GM21717 (cell line): ENCODE measurements around the gene PRKCA.
"Not testable (repeated sequence)": the region's sequence is repeated elsewhere in the genome, so short reads cannot be mapped to it uniquely, and the experiment has no call there.

Experiments
- ATAC-seq: cut with Tn5 transposase; IDR thresholded peaks from one replicate; pipeline ENCODE4 v1.9.1; 2021; ENCODE audit warnings: mild to moderate bottlenecking, moderate library complexity; ENCODE audit not compliant: unreplicated experiment

Gene PRKCA

GRCh38 chr17:66725438-66725837, 423.0 kb downstream of the PRKCA start:
- ATAC-seq, result not testable (repeated sequence)

- no peak for ATAC-seq
Observed at GRCh38 chr17:66725956-66726355, 423.5 kb downstream of the PRKCA start.

- ATAC-seq, result no peak
Observed at GRCh38 chr17:66726371-66726770, 424.0 kb downstream of the PRKCA start.

GRCh38 chr17:66726846-66727245, 424.4 kb downstream of the PRKCA start:
- ATAC-seq, result no peak

- ATAC-seq, result no peak
Observed at GRCh38 chr17:66727634-66728570, 425.5 kb downstream of the PRKCA start.

- no peak for ATAC-seq
Observed at GRCh38 chr17:66730461-66730923, 428.1 kb downstream of the PRKCA start.

GRCh38 chr17:66733759-66734158, 431.3 kb downstream of the PRKCA start:
- ATAC-seq, result no peak

GRCh38 chr17:66734186-66734943, 432.0 kb downstream of the PRKCA start:
- ATAC-seq, result no peak

- no peak for ATAC-seq
Observed at GRCh38 chr17:66737524-66737923, 435.1 kb downstream of the PRKCA start.

GRCh38 chr17:66738301-66738700, 435.9 kb downstream of the PRKCA start:
- no peak for ATAC-seq

GRCh38 chr17:66739553-66739952, 437.1 kb downstream of the PRKCA start:
- ATAC-seq, result no peak

GRCh38 chr17:66740226-66740625, 437.8 kb downstream of the PRKCA start:
- no peak for ATAC-seq

- ATAC-seq, result no peak
Observed at GRCh38 chr17:66743511-66743910, 441.1 kb downstream of the PRKCA start.

- no peak for ATAC-seq
Observed at GRCh38 chr17:66746736-66747135, 444.3 kb downstream of the PRKCA start.

GRCh38 chr17:66747578-66748275, 445.3 kb downstream of the PRKCA start:
- ATAC-seq, result no peak

GRCh38 chr17:66748578-66748977, 446.2 kb downstream of the PRKCA start:
- no peak for ATAC-seq

- ATAC-seq, result no peak
Observed at GRCh38 chr17:66749217-66749832, 446.9 kb downstream of the PRKCA start.

- ATAC-seq, result no peak
Observed at GRCh38 chr17:66750116-66750515, 447.7 kb downstream of the PRKCA start.

GRCh38 chr17:66750781-66751543, 448.5 kb downstream of the PRKCA start:
- no peak for ATAC-seq

- no peak for ATAC-seq
Observed at GRCh38 chr17:66751771-66752170, 449.4 kb downstream of the PRKCA start.
